ENCODE data around the gene PTMA. TPM values are rescaled to one million over a fixed set of nuclear protein-coding genes. Genes with fewer than 3 reads are reported as not detected.
A peak's percentile ranks its signal among the peaks of the same experiment; 100 is the strongest.

Gene PTMA
- total RNA-seq, 1 experiment from 2014 or later: 2,752 TPM

GRCh38 chr2:231692847-231693246 is 15.5 kb upstream of the PTMA start:
- Histone ChIP-seq H3K27me3 (ENCODE audit: insufficient read depth, low read length) (no peaks in the 10 kb centered on the region), H3K4me2 (ENCODE audit: low read length) (no peak overlapping the region), H3K9ac (ENCODE audit: low read length) (no peak overlapping the region), H3K9me3 (ENCODE audit: control insufficient read depth in 1 of 2, insufficient read depth in 1 of 2, low read depth in 1 of 2, low read length in 2 of 2) (no peaks in the 10 kb centered on the region), H3K4me3 (replicated peaks in 1 of 2; ENCODE audit: low read depth in 1 of 2, low read length in 2 of 2) (no peak overlapping the region), H3K36me3 (ENCODE audit: control insufficient read depth in 1 of 2, insufficient read depth in 2 of 2, low read length in 2 of 2) (no peaks in the 10 kb centered on the region), H4K20me1 (ENCODE audit: insufficient read depth) (no peaks in the 10 kb centered on the region), H3K27ac (ENCODE audit: low read depth, low read length) (no peak overlapping the region), H3K79me2 (ENCODE audit: insufficient read depth, low read length) (no peaks in the 10 kb centered on the region), H3K9me2 (ENCODE audit: insufficient read depth) (no peaks in the 10 kb centered on the region), H3K4me1 (ENCODE audit: control insufficient read depth in 1 of 2, insufficient read depth in 2 of 2, low read length in 2 of 2) (peaks cover 4 to 25% of the 10 kb centered on the region in 2 experiments; a peak in 3 of 4 replicates), H2AFZ (ENCODE audit: low read depth, low read length, poor library complexity, severe bottlenecking) (no peak overlapping the region)
- CTCF ChIA-PET: interaction anchor here (1.2 kb wide), 2 partner anchors 9 to 18 kb away, joined by 3 read pairs; no protein-coding TSS in a partner anchor
- DNase-seq (ENCODE audit: low read depth, low spot score) (no peak), ATAC-seq (peak; percentile 68)
- BruUV-seq (replicated peaks): no TSS peak
- RAD21 ChIA-PET (ENCODE audit: low non-redundant PET in 1 of 2, low total read pairs in 2 of 2, uncharacterized antibody in 2 of 2, unreplicated experiment in 2 of 2): no interaction called here
- intact Hi-C loops (cut with micrococcal nuclease): no loop called here
- TF ChIP-seq YY1 (IDR thresholded peaks at IDR 0.05; ENCODE audit: extremely low read depth, insufficient replicate concordance, low read depth, low read length) (no peak), RAD21 (IDR thresholded peaks at IDR 0.05; ENCODE audit: low read depth) (no peak), CTCF (IDR thresholded peaks at IDR 0.05 in 2 of 3, conservative IDR thresholded peaks at IDR 0.05 in 1 of 3; ENCODE audit: borderline replicate concordance in 1 of 3, insufficient read depth in 1 of 3, low read depth in 2 of 3, low read length in 2 of 3) (peak in 2 of 3 experiments; percentile 36 to 39; a peak in 3 of 6 replicates)
- POLR2A ChIA-PET: interaction anchor here (1.1 kb wide), 1 partner anchor 229 kb away, joined by 4 read pairs; the partner anchor contains the start of gene NCL

- Histone ChIP-seq H3K4me3 (replicated peaks in 1 of 2; ENCODE audit: low read depth in 1 of 2, low read length in 2 of 2) (no peak overlapping the region), H3K9me3 (ENCODE audit: control insufficient read depth in 1 of 2, insufficient read depth in 1 of 2, low read depth in 1 of 2, low read length in 2 of 2) (no peaks in the 10 kb centered on the region), H3K4me2 (ENCODE audit: low read length) (peak overlapping the region; percentile 44), H3K9ac (ENCODE audit: low read length) (no peak overlapping the region), H4K20me1 (ENCODE audit: insufficient read depth) (no peaks in the 10 kb centered on the region), H3K9me2 (ENCODE audit: insufficient read depth) (no peaks in the 10 kb centered on the region), H3K27ac (ENCODE audit: low read depth, low read length) (no peak overlapping the region), H3K36me3 (ENCODE audit: control insufficient read depth in 1 of 2, insufficient read depth in 2 of 2, low read length in 2 of 2) (no peaks in the 10 kb centered on the region), H3K27me3 (ENCODE audit: insufficient read depth, low read length) (no peaks in the 10 kb centered on the region), H2AFZ (ENCODE audit: low read depth, low read length, poor library complexity, severe bottlenecking) (no peak overlapping the region), H3K79me2 (ENCODE audit: insufficient read depth, low read length) (no peaks in the 10 kb centered on the region), H3K4me1 (ENCODE audit: control insufficient read depth in 1 of 2, insufficient read depth in 2 of 2, low read length in 2 of 2) (peaks cover 4 to 27% of the 10 kb centered on the region in 2 experiments; a peak in 3 of 4 replicates)
- BruUV-seq (replicated peaks): no TSS peak
- TF ChIP-seq YY1 (IDR thresholded peaks at IDR 0.05; ENCODE audit: extremely low read depth, insufficient replicate concordance, low read depth, low read length): no peak
- no peak for TF ChIP-seq CBX3 (IDR thresholded peaks at IDR 0.05; ENCODE audit: low read depth)
- TF ChIP-seq EZH2phosphoT487 (IDR thresholded peaks at IDR 0.05; ENCODE audit: borderline replicate concordance): no peak
- no peak for TF ChIP-seq EGR1 (IDR thresholded peaks at IDR 0.05; ENCODE audit: low read depth)
- no peak for TF ChIP-seq MAX (IDR thresholded peaks at IDR 0.05)
- TF ChIP-seq ZBTB33 (IDR thresholded peaks at IDR 0.05; ENCODE audit: extremely low read depth, insufficient replicate concordance, low read length): no peak
- no peak for TF ChIP-seq JUND (IDR thresholded peaks at IDR 0.05)
- TF ChIP-seq TCF7L2 (IDR thresholded peaks at IDR 0.05; ENCODE audit: borderline replicate concordance, extremely low read depth, insufficient read depth, insufficient read length): no peak
- TF ChIP-seq ZFX (IDR thresholded peaks at IDR 0.05): no peak
- TF ChIP-seq RAD21 (IDR thresholded peaks at IDR 0.05; ENCODE audit: low read depth): no peak
- no peak for TF ChIP-seq ATF3 (IDR thresholded peaks at IDR 0.05)
- CTCF ChIA-PET: interaction anchor here (1.2 kb wide), 2 partner anchors 7 to 19 kb away, joined by 3 read pairs; no protein-coding TSS in a partner anchor
- no peak for DNase-seq (ENCODE audit: low read depth, low spot score)
- peak; percentile 39 for ATAC-seq
- POLR2A ChIA-PET: interaction anchor here (1.1 to 1.7 kb wide), 2 partner anchors 13 to 230 kb away, joined by 3 to 4 read pairs; partner anchors contain the start of gene NCL
- intact Hi-C loops (cut with micrococcal nuclease): no loop called here
- RAD21 ChIA-PET (ENCODE audit: low non-redundant PET in 1 of 2, low total read pairs in 2 of 2, uncharacterized antibody in 2 of 2, unreplicated experiment in 2 of 2): no interaction called here
Observed at GRCh38 chr2:231693956-231694355, 14.4 kb upstream of the PTMA start.
